Testis (tissue), 2 donors: ENCODE results near the gene FAIM2.

ENCODE experiments used
- CTCF ChIP-seq, 3 experiments: fragments of 450-650 bp in 2 of 3; fragments of 200-600 bp in 1 of 3; sonication (generic) in 1 of 3; IDR thresholded peaks; one replicate each; pipeline ENCODE4 v1.5.1; 2016 to 2019; ENCODE audit warnings: antibody characterized with exemption in 3 of 3, mild to moderate bottlenecking in 2 of 3, moderate library complexity in 1 of 3
- POLR2A ChIP-seq: fragments of 450-650 bp; IDR thresholded peaks from one replicate; pipeline ENCODE4 v1.6.1; 2017; ENCODE audit warnings: antibody characterized with exemption, mild to moderate bottlenecking, moderate library complexity

GRCh38 chr12:49872781-49873181 lies 30.9 kb downstream of the FAIM2 start:
- TF ChIP-seq CTCF (IDR thresholded peaks at IDR 0.05): no peak
- TF ChIP-seq POLR2A: no peak
